HG03280 (cell line): ENCODE measurements around the gene LMLN.
"Not testable (repeated sequence)": the region's sequence is repeated elsewhere in the genome, so short reads cannot be mapped to it uniquely, and the experiment has no call there.

ENCODE experiments used
- ATAC-seq: cut with Tn5 transposase; IDR thresholded peaks from one replicate; pipeline ENCODE4 v1.9.1; 2021; ENCODE audit warnings: mild to moderate bottlenecking, moderate library complexity; ENCODE audit not compliant: unreplicated experiment

Gene LMLN

GRCh38 chr3:198022604-198023003, 62.6 kb downstream of the LMLN start:
- no peak for ATAC-seq

DNA sequence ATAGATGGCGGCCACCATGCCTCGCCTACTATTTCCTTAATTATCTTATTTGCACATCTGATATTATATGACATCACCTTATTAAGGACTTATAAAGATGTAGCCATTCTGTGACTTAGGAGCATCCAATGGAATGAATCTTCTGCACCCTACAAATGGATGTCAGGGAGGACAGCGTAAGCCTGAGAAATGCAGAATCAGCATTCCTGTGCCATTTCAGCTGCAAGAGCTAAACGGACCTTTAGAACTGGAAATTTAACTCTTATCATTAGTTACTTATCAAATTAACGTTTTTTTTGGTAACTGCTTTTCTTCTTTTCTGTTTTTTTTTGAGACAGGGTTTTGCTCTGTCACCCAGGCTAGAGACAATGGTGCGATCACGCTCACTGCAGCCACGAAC, 65.6 kb downstream of the LMLN start:
- ATAC-seq, result no peak

GRCh38 chr3:198026620-198027019, 66.6 kb downstream of the LMLN start:
- no peak for ATAC-seq

GRCh38 chr3:198027045-198027798, 67.2 kb downstream of the LMLN start:
- no peak for ATAC-seq

DNA sequence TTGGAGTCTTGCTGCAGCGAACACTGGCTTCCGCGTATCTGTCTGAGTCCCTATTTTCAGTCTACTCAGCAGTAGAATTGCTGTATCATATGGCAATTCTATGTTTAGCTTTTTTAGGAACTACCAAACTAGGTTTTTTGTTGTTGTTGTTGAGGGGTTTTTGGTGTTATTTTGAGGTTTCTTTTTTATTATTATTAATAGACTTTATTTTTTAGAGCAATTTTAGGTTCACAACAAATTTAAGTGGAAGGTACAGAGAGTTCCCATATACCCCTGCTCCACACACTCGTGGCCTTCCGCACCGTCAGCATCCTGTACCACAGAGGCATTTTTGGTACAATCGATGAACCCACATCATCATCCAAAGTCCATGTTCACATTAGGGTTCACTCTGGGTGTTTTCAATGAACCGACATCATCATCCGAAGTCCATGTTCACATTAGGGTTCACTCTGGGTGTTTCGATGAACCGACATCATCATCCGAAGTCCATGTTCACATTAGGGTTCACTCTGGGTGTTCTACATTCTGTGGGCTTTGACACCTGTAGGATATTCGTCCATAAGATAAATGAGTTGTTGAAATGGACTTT, 67.9 kb downstream of the LMLN start:
- ATAC-seq, result no peak

DNA sequence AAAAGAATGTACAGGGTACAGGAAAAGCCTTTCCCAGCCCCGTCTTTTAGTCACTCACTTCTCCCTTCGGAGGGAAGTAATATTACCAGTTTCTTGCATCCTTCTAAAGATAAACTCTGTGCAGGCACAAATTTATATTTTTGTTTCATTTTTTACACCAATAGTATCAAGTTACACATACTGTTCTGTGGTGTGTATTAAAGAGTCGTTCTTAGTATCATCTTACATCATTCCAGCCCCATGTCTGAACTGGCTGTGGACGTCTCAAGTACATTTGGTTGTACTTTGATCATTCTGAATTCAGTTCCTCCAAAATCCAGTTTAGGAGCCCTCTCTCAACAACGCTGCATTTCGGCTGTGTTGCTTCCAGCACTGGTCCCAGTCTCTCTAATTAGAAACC, 68.7 kb downstream of the LMLN start:
- ATAC-seq, result no peak

- no peak for ATAC-seq
Observed at GRCh38 chr3:198030125-198030524, 70.1 kb downstream of the LMLN start.

DNA sequence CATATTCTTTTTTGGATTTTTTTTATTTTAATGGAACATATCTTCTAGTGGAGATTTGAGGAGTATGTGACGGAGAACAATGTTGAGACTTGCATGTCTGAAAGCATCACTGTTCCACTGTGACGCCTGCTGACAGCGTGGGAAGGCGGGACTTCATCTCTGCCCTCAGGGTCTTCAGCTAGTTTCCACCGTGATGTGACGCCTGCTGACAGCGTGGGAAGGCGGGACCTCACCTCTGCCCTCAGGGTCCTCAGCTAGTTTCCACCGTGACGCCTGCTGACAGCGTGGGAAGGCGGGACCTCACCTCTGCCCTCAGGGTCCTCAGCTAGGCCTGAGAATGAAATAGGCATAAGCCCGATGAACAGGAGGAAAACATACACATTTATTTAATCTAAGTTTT, 70.7 kb downstream of the LMLN start:
- no peak for ATAC-seq

DNA sequence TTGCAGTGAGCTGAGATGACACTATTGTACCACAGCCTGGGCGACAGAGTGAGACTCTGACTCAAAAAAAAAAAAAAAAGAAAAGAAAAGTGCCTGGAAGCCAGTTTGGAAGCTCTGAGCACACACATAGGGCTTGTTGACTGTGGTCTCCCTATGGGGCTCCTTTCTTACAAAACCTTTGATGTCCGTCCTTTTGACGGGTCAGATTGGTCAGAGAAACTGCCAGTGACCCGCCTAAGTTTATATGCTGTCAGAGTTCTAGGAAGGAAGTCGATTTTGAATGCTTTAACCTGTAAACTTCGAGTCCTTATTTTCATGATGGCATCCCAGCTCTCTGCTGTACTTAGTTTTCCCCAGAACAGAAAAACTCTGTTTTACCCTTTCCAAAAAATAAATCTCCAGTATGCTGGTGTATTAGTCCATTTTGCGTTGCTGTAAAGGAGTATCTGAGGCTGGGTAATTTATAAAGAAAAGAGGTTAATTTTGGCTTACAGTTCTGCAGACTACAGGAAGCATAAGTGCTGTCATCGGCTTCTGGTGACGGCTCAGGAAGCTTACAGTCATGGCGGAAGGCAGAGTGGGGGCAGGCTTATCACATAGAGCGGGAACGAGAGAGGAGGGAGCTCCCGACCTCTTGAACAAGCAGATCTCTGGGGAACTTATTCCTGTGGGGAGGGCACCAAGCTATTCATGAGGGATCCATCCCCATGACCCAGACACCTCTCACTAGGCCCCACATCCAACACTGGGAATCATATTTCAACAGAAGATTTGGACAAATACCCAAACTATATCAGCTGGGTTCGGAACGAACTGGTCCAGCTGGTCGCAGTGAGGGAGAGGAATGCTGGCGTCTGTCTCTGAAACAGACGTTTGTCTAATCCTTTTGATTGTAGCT, 72.3 kb downstream of the LMLN start:
- ATAC-seq, result no peak

- no peak for ATAC-seq
Observed at GRCh38 chr3:198043119-198043518, 83.1 kb downstream of the LMLN start.

DNA sequence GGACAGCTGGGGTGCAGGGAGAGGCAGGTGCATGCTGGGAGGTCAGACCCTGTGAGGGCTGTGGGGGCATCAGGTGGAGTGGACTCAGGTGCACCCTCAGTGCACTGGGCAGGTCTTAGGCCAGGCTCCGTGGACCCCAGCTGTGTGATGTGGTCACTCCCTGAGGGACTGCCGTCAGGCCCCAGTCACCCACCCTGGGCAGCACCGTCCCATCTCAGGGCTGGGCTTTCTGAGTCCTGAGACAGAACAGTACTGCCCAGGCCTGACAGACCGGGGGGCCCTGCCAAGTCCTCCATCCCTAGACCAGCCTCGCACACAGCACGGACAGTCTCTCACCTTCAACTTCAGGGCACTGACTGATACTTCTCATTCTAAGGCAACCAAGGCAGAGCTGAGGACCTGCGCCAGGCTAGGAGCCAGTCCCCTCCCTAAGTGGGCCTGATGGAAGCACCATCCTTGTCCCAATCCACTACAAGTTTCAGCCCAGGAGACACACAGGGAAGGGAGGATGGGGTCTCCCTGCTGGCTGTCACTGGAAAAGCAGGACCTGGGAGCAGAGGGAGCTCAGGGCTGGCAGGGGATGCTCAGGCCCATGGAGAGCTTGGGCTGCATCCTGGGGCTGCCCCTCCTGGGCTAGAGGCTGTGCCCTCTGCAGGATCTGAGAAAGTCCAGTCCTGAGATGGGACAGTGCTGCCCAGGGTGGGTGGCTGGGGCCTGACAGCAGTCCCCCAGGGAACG, 86.3 kb downstream of the LMLN start:
- ATAC-seq, result no peak

GRCh38 chr3:198048445-198048844, 88.4 kb downstream of the LMLN start:
- ATAC-seq, result no peak

GRCh38 chr3:198051836-198052235, 91.8 kb downstream of the LMLN start:
- ATAC-seq, result no peak

DNA sequence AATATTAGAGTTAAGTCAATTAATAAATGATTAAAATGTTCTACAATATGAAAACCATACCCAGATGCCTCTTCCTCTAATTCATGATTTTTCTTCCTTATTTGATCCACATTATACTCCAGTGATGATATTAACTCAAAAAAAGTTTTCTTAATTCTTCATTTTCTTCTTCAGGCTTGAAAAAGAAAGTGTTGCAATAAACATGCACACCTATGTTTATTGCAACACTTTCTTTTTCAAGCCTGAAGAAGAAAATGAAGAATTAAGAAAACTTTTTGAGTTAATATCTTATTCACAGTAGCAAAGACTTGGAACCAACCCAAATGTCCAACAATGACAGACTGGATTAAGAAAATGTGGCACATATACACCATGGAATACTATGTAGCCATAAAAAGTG, 93.4 kb downstream of the LMLN start:
- not testable (repeated sequence) for ATAC-seq

DNA sequence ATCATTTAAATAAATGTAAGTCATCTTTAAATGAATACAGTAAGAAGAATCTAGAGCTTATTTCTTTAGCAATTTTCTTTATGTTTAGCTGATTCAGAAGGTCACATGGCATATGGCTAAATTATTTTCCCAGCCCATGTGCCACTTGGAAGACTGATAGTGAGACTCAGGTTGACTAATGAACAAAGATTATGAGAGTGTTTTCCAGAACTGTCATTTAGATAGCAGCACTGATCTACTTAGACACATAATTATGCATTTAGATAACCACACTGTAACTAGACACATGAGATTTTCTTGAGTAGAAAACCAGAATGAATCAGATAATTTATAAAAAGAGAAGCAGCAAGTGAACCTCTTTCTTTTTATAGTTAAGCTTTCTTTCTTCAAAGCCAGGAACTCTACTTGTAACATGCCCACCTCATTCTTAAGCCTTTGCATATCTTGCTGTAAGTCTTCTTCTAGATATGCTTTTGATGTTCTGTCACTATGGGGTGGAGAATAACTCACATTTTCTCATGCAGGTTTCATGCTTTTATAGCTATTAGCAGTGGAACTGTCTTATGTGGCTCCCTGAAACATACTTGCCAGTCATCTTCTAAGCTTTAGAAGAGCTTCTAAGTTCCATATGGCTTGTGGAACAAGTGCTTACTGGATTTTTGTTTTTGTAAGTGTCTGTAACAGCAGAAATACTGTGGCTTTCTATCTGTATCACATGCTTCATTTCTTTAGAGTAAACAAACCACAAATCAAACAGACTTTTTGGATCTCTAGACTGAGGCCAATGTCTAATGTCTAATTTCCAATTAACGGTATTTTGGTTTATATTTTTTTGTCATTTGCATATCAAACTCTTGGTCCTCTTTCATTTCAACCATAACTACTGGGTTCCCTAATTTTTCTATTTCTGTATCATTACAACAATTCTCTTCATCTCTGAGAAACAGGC, 101.4 kb downstream of the LMLN start:
- no peak for ATAC-seq

GRCh38 chr3:198062068-198062465, 102.0 kb downstream of the LMLN start:
- no peak for ATAC-seq

DNA sequence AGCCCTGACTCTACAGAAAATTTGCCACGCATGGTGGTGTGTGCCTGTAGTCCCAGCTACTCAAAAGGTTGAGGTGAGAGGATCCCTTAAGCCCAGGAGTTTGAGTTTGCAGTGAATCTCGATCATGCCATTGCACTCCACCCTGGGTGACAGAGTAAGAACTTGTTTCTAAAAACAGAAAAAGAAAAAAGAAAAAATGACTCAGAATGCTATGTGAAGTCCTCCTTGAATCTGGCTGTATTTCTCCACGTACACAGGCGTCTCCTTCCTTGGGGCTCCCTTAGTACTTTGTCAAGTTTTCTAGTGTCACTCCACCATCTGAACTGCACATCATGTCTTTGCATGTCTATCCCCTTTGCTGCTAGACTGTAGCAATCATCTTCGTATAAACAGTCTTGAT, 104.4 kb downstream of the LMLN start:
- no peak for ATAC-seq

DNA sequence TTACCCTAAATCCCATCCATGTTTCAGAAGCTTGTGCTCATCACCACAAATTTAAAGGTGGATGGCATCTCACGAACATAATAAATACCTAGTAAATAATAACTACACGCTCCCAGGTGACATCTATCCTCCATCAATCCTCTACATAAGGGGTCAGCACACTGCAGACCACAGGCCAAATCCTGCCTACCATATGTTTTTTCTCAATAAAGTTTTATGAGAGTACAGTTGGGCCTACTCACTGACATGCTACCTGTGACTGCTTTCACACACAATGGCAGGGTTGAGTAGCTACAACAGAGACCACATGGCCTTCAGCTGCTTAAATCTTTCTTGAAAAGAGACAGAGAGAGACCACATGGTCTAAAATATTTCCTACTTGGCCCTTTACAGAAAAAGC, 105.9 kb downstream of the LMLN start:
- ATAC-seq, result no peak

GRCh38 chr3:198067416-198067815, 107.4 kb downstream of the LMLN start:
- no peak for ATAC-seq

- ATAC-seq, result no peak
Observed at GRCh38 chr3:198070871-198071270, 110.9 kb downstream of the LMLN start.
